NT2/D1 (cell line): ENCODE data around the gene PRMT7.

Experiments used
- YY1 ChIP-seq: IDR thresholded peaks from 2 replicates; pipeline ENCODE4 v1.6.1; 2011; ENCODE audit not compliant: insufficient read length, insufficient read depth
- ZNF274 ChIP-seq: IDR thresholded peaks from 2 replicates; pipeline ENCODE4 v1.6.1; 2011; ENCODE audit warnings: mild to moderate bottlenecking, low read depth, low read length

- no peak for TF ChIP-seq ZNF274
- TF ChIP-seq YY1 = no peak
Measured at GRCh38 chr16:68371706-68372380, 61.0 kb downstream of the PRMT7 start.
